HG02623 (cell line): ENCODE results near the gene APOL6.
"Not testable (repeated sequence)": the region's sequence is repeated elsewhere in the genome, so short reads cannot be mapped to it uniquely, and the experiment has no call there.

Source experiments
- ATAC-seq: cut with Tn5 transposase; IDR thresholded peaks from one replicate; pipeline ENCODE4 v1.9.1; 2021; ENCODE audit warnings: moderate library complexity; ENCODE audit not compliant: unreplicated experiment

Gene APOL6

DNA sequence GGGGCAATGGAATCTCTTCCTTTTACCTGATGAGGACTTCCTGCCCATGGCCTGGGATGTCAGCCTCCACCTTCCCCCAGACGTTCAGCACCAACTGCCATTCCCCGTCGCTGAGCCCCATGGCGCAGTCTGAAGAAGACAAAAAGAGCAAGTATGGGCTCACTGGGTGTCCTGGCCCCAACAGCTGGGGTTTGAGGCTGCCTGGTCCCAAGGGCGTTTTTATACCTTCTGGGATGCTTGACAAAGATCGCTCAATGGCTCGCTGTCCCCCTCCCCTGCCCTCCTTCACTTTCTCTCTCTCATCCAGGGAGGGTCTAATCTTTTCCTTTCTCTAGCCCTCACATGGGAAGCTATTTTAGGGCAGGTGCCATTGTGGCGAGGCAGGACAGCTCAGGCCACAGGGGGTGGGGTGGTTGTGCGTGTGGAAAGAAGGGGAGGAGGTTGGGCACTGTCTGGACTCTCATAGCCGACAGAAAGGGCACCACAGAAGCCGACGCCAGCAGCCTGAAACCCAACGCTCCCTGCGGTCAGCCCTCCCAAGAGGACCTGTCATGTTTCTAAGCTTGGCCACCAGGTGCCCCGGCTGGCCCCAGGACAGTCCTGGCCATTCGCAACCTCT lies 31.0 kb upstream of the APOL6 start, which contains the start of gene MB:
MB (minus strand) TSS at position 193 of the 619 bp plus-strand sequence; CDS start at position 121, 72 bp downstream.
- no peak for ATAC-seq

DNA sequence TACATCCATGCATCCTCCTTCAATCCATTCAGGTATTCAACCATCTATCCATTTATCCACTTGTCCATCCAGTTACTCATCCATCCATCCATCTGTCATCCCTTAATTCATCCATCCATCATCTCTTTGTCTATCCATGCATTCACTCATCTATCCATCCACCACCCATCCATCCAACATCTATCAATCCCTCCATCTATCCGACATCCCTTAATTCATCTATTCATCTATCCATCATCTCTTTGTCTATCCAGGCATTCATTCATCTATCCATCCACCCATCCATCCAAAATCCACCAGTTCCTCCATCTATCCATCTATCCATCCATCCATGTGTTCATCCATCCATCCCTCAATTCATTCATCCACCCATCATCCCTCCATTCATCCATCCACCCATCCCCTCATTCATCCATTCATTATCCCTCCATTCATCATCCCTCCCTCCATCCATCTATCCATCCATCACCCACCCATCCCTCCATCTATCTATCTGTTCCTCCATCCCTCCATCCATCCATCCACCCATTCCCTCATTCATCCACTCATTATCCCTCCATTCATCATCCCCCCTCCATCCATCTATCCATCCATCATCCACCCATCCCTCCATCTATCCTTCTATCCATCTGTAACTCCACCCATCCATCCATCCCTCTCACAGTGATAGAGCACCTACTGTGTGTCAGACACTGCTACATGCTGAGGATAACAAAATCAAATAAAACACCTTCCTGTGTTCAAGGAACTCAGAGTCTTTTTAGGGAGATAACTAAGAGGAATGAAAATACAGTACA lies 29.6 kb upstream of the APOL6 start:
- no peak for ATAC-seq

DNA sequence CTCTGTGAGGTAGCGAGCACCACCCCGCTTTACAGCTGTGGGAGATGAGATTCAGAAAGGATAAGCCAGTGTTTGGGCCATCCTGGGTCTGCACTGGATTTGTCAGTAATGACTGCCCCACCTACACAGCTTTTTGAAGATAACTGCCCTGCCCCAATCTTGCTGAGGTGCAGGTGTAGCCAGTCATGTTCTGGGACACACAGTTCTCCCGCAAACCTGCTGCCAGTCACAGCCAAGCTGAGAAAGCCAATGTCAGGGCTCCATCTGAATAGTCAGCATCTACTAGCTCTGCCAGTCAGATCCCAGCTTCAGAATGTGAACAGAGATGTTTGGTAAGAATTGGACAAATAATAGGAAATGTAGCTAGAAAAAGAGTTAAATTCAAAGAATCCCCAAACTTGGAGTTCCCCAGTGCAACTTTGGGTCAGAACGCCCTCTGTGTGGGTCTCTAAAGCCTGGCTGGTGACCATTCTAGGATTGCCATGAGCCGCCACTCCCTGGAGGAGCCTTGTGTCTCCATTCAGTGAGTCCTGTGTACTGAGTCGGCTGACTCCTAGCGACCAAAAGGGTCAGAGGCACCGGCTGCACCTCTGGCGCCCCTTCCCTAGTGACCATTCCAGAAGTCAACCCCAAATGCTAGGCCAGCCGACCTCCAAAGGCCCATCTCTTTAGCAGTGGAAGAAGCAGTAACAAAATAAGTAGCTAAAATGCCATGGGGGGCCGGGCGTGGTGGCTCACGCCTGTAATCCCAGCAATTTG lies 28.7 kb upstream of the APOL6 start:
- ATAC-seq: no peak

DNA sequence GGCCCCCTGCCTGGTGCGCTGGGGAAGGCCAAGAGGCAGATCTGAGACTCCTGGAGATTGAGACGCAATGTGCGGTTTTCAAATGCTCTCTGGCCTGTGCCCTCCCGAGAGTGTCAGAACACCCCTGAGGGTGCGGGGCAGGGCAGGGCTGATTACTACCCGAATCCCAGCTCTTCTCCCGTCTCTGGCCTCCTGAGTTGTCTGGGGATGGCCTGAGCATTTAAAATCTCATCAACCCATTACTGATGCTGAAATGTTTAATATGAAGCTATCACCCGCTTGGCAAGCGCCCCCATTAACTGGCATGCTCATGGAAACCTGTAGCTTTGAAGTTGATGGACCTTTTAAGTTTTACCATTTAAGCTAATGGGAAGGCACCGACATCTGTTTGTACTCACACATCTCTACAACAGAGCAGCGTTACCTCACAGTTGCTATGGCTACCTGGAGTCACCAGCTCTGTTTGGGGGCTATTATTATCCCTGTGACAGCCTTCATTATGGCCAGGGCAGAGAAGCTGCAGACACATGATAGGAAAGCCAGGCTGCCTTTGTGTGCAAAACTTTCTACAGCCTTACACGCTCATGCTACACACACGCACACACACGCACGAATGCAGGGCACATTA lies 27.5 kb upstream of the APOL6 start:
- ATAC-seq: no peak

DNA sequence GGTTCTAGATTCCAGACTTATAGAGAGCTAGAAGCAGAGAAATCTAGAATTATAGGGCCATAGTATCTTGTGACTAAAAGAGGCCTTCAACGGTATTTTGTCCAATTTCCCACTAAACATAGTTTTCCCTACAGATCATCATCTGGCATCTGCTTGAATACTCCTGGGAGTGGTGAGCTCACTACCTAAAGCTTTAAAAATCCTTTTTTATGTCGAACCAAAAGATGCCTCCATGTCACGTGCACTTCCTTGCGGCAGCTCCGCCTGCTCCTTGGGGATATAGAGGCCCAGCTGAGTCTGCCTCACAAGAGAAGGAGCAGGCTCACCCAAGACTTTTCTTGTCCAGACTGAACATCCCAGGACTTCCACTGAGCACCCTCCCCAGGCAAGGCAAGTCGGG lies 26.8 kb upstream of the APOL6 start:
- no peak for ATAC-seq

DNA sequence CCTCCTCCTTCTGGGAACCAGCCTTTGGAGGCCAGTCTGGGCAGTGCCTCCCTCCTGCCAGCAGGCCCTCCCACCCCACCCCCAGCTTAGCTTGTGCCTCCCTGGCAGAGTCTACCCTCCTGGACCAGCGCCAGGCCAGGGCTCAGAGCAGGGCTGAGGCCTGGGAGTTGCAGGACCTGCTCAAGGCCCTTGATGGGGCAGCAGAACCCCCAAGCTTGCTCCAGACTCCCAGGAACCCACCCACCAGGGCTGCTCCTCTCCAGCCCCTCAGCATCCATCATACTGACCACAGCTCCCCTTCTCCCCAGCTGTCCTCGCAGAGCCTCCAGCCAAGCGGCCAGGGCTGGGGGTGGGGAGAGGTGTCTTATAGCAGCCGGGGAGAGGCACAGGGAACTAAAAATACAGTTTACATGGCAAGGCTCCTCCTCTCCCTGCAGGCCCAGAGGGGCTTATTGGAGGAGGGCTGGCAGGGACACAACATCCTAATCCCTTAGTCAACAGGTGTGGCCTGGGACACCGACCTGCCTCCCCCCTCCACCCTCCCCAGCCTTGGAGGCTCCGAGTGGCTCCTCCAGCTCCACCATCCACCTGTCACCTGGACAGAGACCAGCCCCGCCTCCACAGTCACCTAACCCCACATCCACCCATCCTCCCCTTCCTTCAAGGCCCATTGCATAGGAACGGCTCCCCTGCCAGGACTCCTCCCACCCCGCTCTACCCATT lies 25.9 kb upstream of the APOL6 start:
- ATAC-seq: no peak

DNA sequence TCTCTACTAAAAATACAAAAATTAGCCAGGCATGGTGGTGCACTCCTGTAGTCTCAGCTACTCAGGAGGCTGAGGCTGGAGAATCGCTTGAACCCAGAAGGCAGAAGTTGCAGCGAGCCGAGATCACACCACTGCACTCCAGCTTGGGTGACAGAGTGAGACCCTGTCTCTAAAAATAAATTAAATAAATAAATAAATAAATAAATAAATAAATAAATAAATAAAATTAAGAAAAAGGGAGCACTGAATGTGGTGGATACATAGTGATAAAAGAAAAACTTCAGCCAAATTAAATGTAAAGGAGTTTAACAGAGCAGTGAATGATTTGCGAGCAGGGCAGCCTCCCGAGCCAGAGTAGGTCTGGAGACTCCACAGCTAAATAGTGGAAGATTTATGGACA lies 24.4 kb upstream of the APOL6 start:
- not testable (repeated sequence) for ATAC-seq

DNA sequence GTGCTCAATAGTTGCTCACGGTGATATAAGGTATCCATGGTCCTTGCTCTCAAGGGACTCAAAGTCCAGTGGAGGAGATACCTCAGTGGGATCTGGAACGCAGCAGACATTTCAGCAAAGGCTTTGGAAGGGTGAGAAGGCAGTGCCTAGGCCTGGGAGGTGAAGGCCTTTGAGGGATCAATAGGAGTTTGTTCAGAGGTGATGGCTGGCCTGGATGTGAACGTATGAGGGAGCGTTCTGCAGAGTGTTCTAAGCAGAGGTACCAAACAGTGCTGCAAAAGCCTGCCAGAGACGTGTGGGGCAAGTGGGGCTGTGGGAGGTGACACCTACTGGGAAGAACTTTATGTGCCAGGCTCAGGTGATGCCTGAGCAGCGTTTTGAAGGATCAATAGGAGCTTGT lies 23.7 kb upstream of the APOL6 start:
- no peak for ATAC-seq

DNA sequence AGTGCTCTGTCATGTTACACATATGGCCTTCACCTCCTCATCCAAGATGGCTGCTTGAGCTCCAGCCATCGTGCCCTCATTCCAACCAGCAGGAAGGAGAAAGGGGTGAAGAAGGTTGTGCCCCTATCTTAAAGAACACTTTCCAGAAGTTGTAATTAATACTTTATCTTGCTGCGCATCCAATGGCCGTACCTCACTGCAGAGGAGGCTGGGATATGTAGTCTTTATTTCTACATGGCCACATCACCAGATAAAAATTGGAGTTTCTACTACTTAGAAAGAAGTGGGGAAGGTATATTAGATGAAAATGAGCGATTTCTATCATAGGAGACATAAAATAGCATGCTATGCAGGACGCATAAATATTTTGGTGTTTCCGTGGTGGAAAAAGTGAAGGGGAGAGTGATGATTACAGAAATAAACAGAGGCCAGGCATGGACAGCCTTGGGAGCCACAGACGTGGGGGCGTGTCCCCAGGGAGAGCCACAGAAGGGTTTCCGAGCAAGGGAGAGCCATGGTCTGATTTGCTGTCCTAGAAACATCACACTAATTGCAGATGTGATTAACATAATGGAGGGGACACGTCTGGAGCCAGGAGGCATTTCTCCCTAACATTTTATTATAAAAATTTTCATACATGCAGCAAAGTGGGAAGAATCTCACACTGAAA lies 22.3 kb upstream of the APOL6 start:
- ATAC-seq: no peak

DNA sequence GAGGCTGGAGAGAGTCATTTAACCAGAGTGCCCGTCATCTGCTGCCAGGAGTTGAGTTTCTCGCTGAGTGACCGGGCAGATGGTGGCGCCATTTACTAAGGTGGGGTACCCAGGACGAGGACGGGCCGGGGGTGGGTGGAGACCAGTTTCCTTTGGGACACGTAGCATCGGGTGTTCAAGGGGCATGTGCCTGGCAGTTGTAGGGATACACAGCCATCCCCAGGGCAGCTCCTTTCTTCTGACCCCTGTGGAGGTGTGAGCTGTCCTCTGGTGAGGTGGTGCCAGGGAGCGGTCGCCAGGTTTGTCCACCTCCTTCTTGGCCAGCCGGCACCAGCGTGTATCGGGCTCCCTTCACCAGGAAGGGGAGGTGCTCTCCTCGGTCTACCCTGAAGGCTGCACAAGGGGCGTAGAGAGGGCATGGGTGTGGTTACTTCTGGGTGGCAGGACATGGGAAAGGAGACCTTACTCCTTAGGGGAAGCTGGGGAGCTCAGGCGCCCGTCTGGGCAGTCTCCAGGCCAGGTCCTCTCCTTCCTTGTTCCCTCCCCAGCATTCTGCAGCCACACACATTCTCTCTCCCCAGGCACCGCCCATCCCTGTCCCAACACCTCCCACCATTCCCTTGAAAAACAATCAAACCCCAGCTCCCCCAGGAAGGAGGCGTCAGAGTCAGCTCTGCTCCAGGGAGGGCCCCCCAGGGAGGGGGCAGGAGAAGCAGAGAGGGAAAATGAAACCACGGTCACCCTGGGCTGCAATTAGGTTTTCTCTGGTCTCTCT lies 20.8 kb upstream of the APOL6 start:
- ATAC-seq: no peak

DNA sequence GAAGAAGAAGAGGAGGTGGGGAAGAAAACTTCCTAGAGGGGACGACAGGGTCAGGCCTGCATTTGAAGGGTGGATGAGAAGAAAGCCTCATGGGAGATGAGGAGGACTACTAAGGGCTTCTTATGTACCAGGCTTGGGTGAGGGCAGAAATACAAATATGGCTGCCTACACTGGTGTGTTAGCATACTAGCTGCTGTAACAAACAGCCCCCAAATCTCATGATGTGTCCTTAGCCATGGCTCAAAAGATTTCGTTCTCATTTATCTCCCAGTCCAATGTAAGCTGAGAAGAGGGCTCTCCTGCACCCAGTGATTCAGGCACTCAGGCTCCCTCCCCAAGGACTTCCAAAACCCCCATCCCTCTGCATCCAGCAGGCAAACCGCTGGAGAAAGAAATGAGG lies 19.5 kb upstream of the APOL6 start:
- ATAC-seq: no peak

DNA sequence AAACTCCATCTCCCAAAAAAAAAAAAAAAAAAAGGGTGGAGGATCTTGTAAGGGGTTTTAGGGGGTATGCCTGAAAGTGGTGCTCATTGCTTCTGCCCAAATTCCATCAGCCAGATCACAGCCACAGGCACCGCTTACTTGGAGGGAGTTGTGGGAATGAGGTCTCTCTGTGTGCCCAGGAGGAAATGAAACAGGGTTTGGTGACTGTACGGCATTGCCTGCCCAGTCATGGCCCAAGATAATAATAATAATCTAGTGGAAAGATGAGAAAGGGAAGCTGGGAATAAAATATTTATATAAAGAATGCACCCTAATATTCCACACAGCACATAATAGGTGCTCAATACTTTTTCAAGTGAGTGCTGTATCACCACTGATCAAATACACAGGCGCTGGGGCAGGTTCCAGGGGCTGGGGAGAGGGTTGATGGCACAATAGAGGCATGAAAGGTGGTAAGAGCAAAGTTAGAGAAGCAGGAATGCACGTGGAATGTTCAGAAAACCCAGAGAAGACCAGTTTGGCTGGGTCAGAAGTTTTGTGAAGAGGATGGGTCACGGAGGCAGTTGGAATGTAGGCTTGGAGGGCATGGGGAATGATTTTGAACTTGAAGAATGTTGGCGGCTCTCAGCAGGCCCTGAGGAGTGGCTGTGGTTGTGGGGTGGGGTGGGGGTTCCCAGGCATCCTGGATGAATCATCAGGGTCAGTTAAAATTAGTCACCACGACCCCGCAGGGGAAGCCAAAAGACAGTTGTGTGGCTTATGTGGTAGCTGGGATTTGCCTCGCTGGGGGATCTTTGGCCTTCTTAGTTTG lies 18.6 kb upstream of the APOL6 start:
- ATAC-seq: no peak

DNA sequence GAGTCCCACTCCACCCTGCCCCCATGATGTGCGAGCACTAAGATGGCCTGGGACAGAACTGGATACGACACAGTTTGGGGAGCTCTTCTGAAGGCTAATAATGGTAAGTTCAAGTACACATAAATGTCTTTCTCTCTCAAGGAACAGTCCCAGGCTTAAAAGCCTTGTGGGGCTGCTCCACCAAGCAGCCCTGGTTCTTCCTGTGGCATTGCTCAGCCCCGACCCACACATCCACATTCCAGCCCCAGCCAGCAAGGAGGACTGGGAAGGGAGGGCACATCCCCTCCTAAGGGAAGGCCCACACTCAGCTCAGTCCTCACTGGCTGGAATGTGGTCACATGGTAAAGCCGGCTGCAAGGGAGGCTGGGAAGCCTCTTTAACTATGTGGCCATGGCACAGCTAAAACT lies 17.9 kb upstream of the APOL6 start:
- ATAC-seq: no peak

DNA sequence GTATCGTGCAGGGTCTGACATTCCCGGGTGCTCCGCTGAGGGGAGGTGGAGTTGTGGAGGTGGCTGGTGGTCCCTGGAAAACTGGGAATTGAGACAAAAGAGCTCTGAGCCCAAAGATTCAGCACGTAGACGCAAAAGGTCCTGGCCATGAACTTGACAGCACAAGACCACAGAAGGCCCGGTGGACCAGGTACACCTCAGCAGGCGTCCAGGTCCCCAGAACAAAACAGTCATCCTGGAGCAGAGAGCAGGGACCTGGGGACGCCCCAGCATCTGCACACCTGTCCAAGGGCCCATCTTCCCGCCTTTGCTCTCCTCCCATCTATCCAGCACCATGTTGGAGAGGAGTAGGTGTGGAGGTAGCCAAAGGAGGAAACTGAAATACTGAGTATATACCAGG lies 17.4 kb upstream of the APOL6 start:
- no peak for ATAC-seq

DNA sequence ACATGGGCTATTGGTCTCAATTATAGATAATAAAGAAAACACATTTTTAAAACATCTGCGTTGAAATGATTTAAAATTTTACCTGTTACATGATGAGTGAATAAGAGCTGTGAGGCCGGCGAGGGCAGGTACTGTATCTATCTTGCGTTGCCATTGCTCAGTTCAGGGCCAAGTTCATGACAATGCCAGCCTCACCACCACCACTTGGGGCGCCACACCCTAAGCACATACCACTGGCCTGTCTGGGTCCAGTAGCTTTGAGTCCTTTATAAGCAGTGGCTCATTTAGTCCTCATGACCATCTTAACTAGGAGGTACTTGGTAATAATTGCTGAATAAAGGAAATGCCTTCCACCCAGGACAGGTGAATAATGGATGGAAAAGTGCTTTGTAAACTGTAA lies 16.6 kb upstream of the APOL6 start:
- no peak for ATAC-seq

DNA sequence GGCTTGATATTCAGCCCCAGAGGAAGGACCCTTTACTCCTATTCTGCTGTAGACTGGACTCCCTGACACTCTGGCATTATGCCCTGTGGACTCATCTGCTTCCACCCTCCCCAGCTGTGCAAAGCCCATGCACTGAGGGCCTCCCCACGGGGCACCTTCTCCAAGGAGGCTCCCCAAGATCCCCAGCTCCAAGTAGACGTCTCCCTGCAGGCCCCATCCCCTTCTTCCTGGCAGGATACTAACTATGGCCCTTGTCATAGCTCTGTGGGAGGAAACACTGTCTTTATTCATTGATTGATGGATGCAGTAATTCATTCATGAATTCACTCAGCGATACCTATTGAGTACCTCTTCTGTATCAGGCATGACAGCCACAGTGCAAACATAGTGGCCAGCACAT lies 15.3 kb upstream of the APOL6 start:
- no peak for ATAC-seq

DNA sequence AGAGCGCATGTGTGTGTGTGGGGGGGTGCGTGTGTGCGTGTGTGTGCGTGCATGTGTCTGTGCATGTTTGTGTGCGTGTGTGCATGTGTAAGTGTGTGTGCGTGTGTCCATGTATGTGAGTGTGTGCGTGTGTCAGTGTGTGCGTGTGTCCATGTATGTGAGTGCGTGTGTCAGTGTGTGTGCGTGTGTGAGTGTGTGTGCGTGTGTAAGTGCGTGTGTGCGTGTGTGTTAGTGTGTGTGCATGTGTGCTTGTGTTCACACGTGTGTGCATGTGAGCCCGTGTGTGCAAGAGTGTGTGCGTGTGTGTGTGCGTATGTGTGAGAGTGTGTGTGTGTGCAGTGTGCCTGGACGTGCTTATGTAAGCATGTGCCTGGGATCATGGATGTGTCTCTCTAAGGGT lies 14.7 kb upstream of the APOL6 start:
- no peak for ATAC-seq

DNA sequence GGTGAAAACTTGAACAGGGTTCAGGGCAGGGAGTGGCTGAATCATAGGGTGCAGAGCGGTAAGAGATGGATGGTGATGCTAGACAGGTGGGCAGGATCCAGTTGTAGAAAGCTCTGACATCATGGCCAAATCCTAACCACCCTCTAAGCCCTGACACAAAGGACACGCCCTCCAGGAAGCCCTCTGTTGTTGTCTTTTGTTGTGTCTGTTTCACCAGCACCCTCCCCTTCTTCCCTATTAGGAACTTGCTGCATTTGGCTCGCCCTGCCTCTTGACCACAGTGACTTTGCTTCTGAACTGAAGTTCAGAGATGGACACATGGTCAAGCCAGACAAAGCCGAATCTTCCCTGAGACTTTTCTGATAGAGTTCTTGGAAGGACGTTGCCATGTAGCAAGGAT lies 14.2 kb upstream of the APOL6 start:
- ATAC-seq: no peak
